ACC112 (cell line): ENCODE results near the gene PHLPP1.

ENCODE experiments used
- H2AFZ ChIP-seq: fragments of 200-600 bp; sonication (generic); one replicate; pipeline ENCODE4 v1.6.0; 2017; ENCODE audit warnings: antibody characterized with exemption, low read length; ENCODE audit not compliant: unreplicated experiment
- H3K27ac ChIP-seq: fragments of 200-600 bp; sonication (generic); 2 replicates; pipeline ENCODE4 v1.5.1; 2014; ENCODE audit warnings: low read depth, mild to moderate bottlenecking, antibody characterized with exemption, low read length, moderate library complexity
- H3K27me3 ChIP-seq: fragments of 200-600 bp; sonication (generic); 2 replicates; pipeline ENCODE4 v1.6.1; 2014; ENCODE audit warnings: mild to moderate bottlenecking, antibody characterized with exemption, low read length, moderate library complexity, mixed read lengths; ENCODE audit not compliant: insufficient read depth
- H3K36me3 ChIP-seq: fragments of 200-600 bp; sonication (generic); 2 replicates; pipeline ENCODE4 v1.6.1; 2016; ENCODE audit warnings: mild to moderate bottlenecking, antibody characterized with exemption, low read length, moderate library complexity, mixed read lengths; ENCODE audit not compliant: insufficient read depth
- H3K4me1 ChIP-seq: fragments of 200-600 bp; sonication (generic); one replicate; pipeline ENCODE4 v1.6.1; 2016; ENCODE audit warnings: low read length, mixed read lengths; ENCODE audit not compliant: insufficient read depth, unreplicated experiment, control insufficient read depth
- H3K4me3 ChIP-seq: fragments of 200-600 bp; sonication (generic); 2 replicates; pipeline ENCODE4 v1.5.1; 2014; ENCODE audit warnings: mild to moderate bottlenecking, low read depth, low read length
- H3K79me2 ChIP-seq: fragments of 200-600 bp; sonication (generic); one replicate; pipeline ENCODE4 v1.6.0; 2016; ENCODE audit warnings: low read length; ENCODE audit not compliant: control insufficient read depth, unreplicated experiment, insufficient read depth

Gene PHLPP1

DNA sequence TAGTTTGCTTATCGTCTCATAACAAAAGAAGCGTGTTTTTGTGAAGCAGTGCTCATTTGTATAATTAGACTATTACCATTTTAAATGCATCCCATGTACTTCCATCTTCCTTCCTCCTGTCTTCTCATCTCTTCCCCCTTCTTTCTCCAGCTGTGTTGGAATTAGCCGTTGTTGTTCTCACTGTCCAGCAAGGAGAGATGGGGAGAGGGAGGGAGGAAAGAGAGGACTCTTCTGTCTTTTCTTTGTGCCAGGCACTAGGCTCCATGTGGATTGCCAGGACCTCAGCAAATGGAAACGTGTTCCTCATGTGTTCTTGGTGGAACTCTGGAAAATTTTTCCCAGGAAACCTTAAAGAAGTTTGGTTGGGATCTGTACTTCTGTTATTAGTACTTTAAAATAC lies 131.7 kb downstream of the PHLPP1 start:
- Histone ChIP-seq H2AFZ (no peak overlapping the region), H3K36me3 (no peaks in the 10 kb centered on the region), H3K4me3 (no peak overlapping the region), H3K27me3 (no peaks in the 10 kb centered on the region), H3K4me1 (no peaks in the 10 kb centered on the region), H3K79me2 (no peaks in the 10 kb centered on the region), H3K27ac (no peak overlapping the region)

DNA sequence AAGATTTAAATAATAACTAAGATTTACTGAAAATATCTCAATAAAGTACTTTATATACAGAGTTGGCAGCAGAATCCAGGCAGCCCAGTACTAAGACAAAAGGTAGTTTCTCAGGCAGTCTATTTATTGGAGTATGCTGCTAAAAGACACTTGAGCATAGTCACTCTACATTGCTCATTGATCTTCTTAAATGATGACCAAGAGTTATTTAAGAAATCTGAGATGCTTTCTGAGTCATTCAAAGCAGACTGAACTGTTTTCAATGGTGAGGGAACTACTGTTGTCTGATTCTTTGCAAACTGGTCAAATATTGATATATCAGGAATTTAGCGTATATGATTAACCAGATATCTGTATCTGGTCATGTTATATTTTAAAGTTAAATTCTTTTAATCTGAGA lies 133.6 kb downstream of the PHLPP1 start:
- no peaks in the 10 kb centered on the region for H3K36me3 ChIP-seq
- H3K4me1 ChIP-seq: peaks cover 9% of the 10 kb centered on the region
- H2AFZ ChIP-seq: no peak overlapping the region
- H3K79me2 ChIP-seq: no peaks in the 10 kb centered on the region
- H3K27me3 ChIP-seq: no peaks in the 10 kb centered on the region
- no peak overlapping the region for H3K4me3 ChIP-seq
- H3K27ac ChIP-seq: no peak overlapping the region

GRCh38 chr18:62850619-62851306 lies 135.4 kb downstream of the PHLPP1 start:
- no peak overlapping the region for H3K4me3 ChIP-seq
- no peak overlapping the region for H3K27ac ChIP-seq
- H3K36me3 ChIP-seq: no peaks in the 10 kb centered on the region
- no peaks in the 10 kb centered on the region for H3K27me3 ChIP-seq
- peaks cover 9% of the 10 kb centered on the region for H3K4me1 ChIP-seq
- no peak overlapping the region for H2AFZ ChIP-seq
- no peaks in the 10 kb centered on the region for H3K79me2 ChIP-seq

GRCh38 chr18:62852851-62853250 lies 137.5 kb downstream of the PHLPP1 start:
- H3K4me1 ChIP-seq: peaks cover 9% of the 10 kb centered on the region
- no peak overlapping the region for H2AFZ ChIP-seq
- no peak overlapping the region for H3K27ac ChIP-seq
- no peak overlapping the region for H3K4me3 ChIP-seq
- no peaks in the 10 kb centered on the region for H3K36me3 ChIP-seq
- H3K79me2 ChIP-seq: no peaks in the 10 kb centered on the region
- no peaks in the 10 kb centered on the region for H3K27me3 ChIP-seq

GRCh38 chr18:62856294-62856693 lies 141.0 kb downstream of the PHLPP1 start:
- Histone ChIP-seq H3K4me1 (peaks cover 9% of the 10 kb centered on the region), H3K27ac (no peak overlapping the region), H3K27me3 (no peaks in the 10 kb centered on the region), H3K79me2 (no peaks in the 10 kb centered on the region), H2AFZ (no peak overlapping the region), H3K36me3 (no peaks in the 10 kb centered on the region), H3K4me3 (no peak overlapping the region)

- Histone ChIP-seq H3K27ac (no peak overlapping the region), H3K79me2 (no peaks in the 10 kb centered on the region), H2AFZ (no peak overlapping the region), H3K4me3 (no peak overlapping the region), H3K27me3 (no peaks in the 10 kb centered on the region), H3K4me1 (peaks cover 8% of the 10 kb centered on the region), H3K36me3 (no peaks in the 10 kb centered on the region)
Observed at GRCh38 chr18:62857263-62857976, 142.1 kb downstream of the PHLPP1 start.

DNA sequence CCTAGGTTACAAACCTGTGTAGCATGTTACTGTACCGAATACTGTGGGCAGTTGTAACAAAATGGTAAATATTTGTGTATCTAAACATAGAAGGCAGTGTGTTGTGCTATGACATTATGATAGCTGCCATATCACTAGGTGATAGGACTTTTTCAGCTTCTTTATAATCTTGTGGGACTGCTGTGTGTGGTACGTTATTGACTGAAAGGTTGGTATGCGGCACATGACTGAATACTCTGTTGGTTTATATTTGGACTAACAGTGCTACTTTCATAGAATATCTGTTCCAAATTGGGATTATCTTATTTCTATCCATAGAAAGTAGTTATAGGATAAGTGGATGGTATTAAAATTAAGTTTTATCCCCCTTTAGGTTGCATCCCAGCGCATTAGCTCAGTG lies 144.7 kb downstream of the PHLPP1 start:
- Histone ChIP-seq H3K27ac (no peak overlapping the region), H2AFZ (no peak overlapping the region), H3K36me3 (no peaks in the 10 kb centered on the region), H3K27me3 (no peaks in the 10 kb centered on the region), H3K4me3 (no peak overlapping the region), H3K4me1 (peaks cover 8% of the 10 kb centered on the region), H3K79me2 (no peaks in the 10 kb centered on the region)

GRCh38 chr18:62862466-62862865 lies 147.1 kb downstream of the PHLPP1 start:
- Histone ChIP-seq H3K27me3 (no peaks in the 10 kb centered on the region), H2AFZ (no peak overlapping the region), H3K79me2 (no peaks in the 10 kb centered on the region), H3K27ac (no peak overlapping the region), H3K4me1 (peaks cover 17% of the 10 kb centered on the region), H3K4me3 (no peak overlapping the region), H3K36me3 (no peaks in the 10 kb centered on the region)

- Histone ChIP-seq H3K4me3 (no peak overlapping the region), H2AFZ (no peak overlapping the region), H3K36me3 (no peaks in the 10 kb centered on the region), H3K27ac (no peak overlapping the region), H3K79me2 (no peaks in the 10 kb centered on the region), H3K27me3 (no peaks in the 10 kb centered on the region), H3K4me1 (peaks cover 17% of the 10 kb centered on the region)
Observed at GRCh38 chr18:62863579-62864001, 148.2 kb downstream of the PHLPP1 start.

DNA sequence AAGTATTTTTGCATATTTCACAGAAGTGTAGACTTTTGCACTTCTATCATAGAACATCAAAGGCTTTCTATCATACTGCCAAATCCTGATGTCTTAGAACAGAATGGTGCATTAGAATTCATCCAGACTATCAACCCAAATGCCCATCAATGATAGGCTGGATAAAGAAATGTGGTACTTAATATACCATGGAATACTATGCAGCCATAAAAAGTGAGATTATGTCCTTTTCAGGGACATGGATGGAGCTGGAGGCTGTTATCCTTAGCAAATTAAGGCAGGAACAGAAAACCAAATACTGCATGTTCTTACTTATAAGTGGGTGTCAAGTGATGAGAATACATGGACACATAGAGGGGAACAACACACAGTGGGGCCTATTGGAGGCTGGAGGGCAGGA lies 150.2 kb downstream of the PHLPP1 start:
- Histone ChIP-seq H3K27me3 (no peaks in the 10 kb centered on the region), H2AFZ (no peak overlapping the region), H3K36me3 (no peaks in the 10 kb centered on the region), H3K4me3 (no peak overlapping the region), H3K27ac (no peak overlapping the region), H3K79me2 (no peaks in the 10 kb centered on the region), H3K4me1 (peaks cover 17% of the 10 kb centered on the region)

- H3K4me1 ChIP-seq: peaks cover 17% of the 10 kb centered on the region
- no peak overlapping the region for H3K27ac ChIP-seq
- no peak overlapping the region for H3K4me3 ChIP-seq
- H3K27me3 ChIP-seq: no peaks in the 10 kb centered on the region
- H2AFZ ChIP-seq: no peak overlapping the region
- H3K36me3 ChIP-seq: no peaks in the 10 kb centered on the region
- no peaks in the 10 kb centered on the region for H3K79me2 ChIP-seq
Observed at GRCh38 chr18:62867534-62867933, 152.2 kb downstream of the PHLPP1 start.
